Uterine smooth muscle cell (primary cell): Measurements from ENCODE around the gene MAGED4. TPM values are rescaled to one million over a fixed set of nuclear protein-coding genes. Genes with fewer than 3 reads are reported as not detected.

ENCODE experiments used
- total RNA-seq: library from RNA; depleted of rRNA; stranded (reverse); fragments of >200 nt; gene quantifications from 2 replicates; pipeline ENCODE4 v1.2.3, GENCODE V29; 2014

Gene MAGED4, protein sequence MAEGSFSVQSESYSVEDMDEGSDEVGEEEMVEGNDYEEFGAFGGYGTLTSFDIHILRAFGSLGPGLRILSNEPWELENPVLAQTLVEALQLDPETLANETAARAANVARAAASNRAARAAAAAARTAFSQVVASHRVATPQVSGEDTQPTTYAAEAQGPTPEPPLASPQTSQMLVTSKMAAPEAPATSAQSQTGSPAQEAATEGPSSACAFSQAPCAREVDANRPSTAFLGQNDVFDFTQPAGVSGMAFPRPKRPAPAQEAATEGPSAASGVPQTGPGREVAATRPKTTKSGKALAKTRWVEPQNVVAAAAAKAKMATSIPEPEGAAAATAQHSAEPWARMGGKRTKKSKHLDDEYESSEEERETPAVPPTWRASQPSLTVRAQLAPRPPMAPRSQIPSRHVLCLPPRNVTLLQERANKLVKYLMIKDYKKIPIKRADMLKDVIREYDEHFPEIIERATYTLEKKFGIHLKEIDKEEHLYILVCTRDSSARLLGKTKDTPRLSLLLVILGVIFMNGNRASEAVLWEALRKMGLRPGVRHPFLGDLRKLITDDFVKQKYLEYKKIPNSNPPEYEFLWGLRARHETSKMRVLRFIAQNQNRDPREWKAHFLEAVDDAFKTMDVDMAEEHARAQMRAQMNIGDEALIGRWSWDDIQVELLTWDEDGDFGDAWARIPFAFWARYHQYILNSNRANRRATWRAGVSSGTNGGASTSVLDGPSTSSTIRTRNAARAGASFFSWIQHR
- 30.1 and 38.1 TPM in 2 replicates for total RNA-seq

GRCh38 chrX:52184440-52185077 lies at the start of gene MAGED4:
TSS of gene MAGED4 (plus strand) at chrX:52184888. CDS start at chrX:52185923, 1,035 bp downstream.

Other genes starting within 250 kb of the MAGED4 start
- 19.7 and 41.5 TPM in 2 replicates for gene MAGED4B, start 115.7 kb upstream of the MAGED4 start, total RNA-seq
- not detected in 2 replicates for gene XAGE2, start 184.1 kb downstream of the MAGED4 start, total RNA-seq